ENCODE measurements around the gene ASCC3.

DNA sequence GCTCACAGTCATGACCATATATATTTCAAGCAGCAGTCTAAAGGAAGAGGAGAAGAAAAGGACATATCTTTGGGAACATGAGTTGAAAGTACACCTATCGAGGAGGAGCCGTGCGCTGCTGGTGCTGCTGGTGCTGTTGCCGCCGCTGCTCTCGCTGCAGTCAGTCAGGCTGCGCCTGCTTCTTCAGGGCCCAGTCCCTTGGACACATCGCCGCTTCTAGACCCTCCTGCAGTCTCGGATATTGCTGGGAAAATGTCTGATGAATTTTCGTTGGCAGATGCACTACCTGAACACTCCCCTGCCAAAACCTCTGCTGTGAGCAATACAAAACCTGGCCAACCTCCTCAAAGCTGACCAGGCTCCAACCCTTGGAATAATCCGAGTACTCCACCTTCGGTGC lies 8.2 kb upstream of the ASCC3 start:
- TF ChIP-seq, protein P1, sequence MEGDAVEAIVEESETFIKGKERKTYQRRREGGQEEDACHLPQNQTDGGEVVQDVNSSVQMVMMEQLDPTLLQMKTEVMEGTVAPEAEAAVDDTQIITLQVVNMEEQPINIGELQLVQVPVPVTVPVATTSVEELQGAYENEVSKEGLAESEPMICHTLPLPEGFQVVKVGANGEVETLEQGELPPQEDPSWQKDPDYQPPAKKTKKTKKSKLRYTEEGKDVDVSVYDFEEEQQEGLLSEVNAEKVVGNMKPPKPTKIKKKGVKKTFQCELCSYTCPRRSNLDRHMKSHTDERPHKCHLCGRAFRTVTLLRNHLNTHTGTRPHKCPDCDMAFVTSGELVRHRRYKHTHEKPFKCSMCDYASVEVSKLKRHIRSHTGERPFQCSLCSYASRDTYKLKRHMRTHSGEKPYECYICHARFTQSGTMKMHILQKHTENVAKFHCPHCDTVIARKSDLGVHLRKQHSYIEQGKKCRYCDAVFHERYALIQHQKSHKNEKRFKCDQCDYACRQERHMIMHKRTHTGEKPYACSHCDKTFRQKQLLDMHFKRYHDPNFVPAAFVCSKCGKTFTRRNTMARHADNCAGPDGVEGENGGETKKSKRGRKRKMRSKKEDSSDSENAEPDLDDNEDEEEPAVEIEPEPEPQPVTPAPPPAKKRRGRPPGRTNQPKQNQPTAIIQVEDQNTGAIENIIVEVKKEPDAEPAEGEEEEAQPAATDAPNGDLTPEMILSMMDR (IDR thresholded peaks at IDR 0.05) = no peak
- TF ChIP-seq POLR2AphosphoS5 (IDR thresholded peaks at IDR 0.05) = no peak
